GM12892 (cell line): Measurements from ENCODE around the gene CEP350.
"Not testable (repeated sequence)": the region's sequence is repeated elsewhere in the genome, so short reads cannot be mapped to it uniquely, and the experiment has no call there.

Experiments
- DNase-seq: peaks from one replicate; pipeline ENCODE4 v3.0.0; 2011; ENCODE audit not compliant: insufficient read length
- FAIRE-seq: peaks from 2 replicates; lab custom pipeline; 2011; peaks lifted over from hg19 to GRCh38; lab: Jason Lieb, UNC
- POLR2A ChIP-seq: IDR thresholded peaks from 2 replicates; pipeline ENCODE4 v1.6.1; 2011; ENCODE audit warnings: low read depth, low read length, control low read depth
- POLR2AphosphoS5 ChIP-seq: IDR thresholded peaks from 2 replicates; pipeline ENCODE4 v1.6.1; 2011; ENCODE audit warnings: low read depth, low read length, control low read depth
- TAF1 ChIP-seq: IDR thresholded peaks from 2 replicates; pipeline ENCODE4 v1.6.1; 2011; ENCODE audit warnings: low read depth, mild to moderate bottlenecking, control low read depth, low read length, borderline replicate concordance

The CEP350 gene

GRCh38 chr1:180116964-180117763 is 162.6 kb downstream of the CEP350 start:
- no peak for FAIRE-seq
- DNase-seq, result no peak
- no peak for TF ChIP-seq POLR2A
- no peak for TF ChIP-seq TAF1
- 0 out of 2 replicates have a peak, but pooled peaks have one; percentile 10 for TF ChIP-seq POLR2AphosphoS5

DNA sequence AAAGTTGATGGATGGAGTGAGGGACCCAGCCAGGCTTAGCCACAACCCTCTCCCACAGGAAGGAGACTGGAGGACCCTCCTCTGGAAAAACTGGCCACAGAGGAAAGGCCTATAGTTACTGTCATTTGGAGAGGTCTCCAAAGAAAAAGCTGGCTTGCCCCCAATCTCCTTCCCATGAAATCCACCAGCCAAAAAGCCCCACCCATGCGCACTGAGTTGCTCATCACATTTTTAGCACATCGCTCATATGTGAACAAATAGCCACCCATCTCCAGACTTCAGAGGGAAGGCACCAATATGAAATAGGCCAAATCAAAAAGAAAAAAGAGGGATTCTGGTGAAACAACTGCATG is 163.1 kb downstream of the CEP350 start:
- DNase-seq (no peak), FAIRE-seq (no peak)

GRCh38 chr1:180119837-180120236 is 165.2 kb downstream of the CEP350 start:
- TF ChIP-seq POLR2A (no peak), TAF1 (no peak), POLR2AphosphoS5 (no peak)
- no peak for DNase-seq
- FAIRE-seq, result no peak

More for the DNA sequence above, 163.1 kb downstream of the CEP350 start:
- TF ChIP-seq POLR2A, result no peak

- no peak for TF ChIP-seq TAF1
- TF ChIP-seq POLR2A, result no peak
- no peak for TF ChIP-seq POLR2AphosphoS5
Observed at GRCh38 chr1:180123463-180123936, 168.9 kb downstream of the CEP350 start.

GRCh38 chr1:180130651-180131050 is 176.0 kb downstream of the CEP350 start:
- FAIRE-seq (no peak), DNase-seq (no peak)
- no peak for TF ChIP-seq POLR2AphosphoS5
- no peak for TF ChIP-seq TAF1

More at GRCh38 chr1:180123463-180123936, 168.9 kb downstream of the CEP350 start:
- no peak for DNase-seq
- FAIRE-seq, result no peak

DNA sequence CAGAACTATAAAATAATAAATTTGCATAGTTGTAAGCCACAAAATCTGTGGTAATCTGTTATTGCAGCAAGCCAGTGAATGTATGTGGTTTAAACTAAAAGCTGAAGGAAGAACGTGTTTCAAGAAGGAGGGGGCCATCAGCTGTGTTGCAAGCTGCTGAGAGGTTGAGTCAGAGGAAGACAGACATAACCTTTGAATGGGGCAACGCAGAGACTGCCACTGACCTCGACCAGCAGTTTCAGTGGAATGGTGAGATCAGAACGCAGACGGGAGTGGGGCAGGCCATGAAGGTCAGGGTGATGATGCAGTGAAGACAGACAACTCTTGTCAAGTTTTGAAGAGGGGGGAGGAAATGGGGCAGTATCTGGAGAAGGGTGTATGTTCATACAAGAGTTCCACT is 176.9 kb downstream of the CEP350 start:
- DNase-seq (no peak), FAIRE-seq (no peak)
- TF ChIP-seq POLR2AphosphoS5 (no peak), TAF1 (no peak), POLR2A (no peak)

- no peak for FAIRE-seq
- DNase-seq, result no peak
- TF ChIP-seq POLR2A, result no peak
- TF ChIP-seq POLR2AphosphoS5, result no peak
- no peak for TF ChIP-seq TAF1
Observed at GRCh38 chr1:180133193-180133592, 178.6 kb downstream of the CEP350 start.

- not testable (repeated sequence) for FAIRE-seq, DNase-seq
Observed at GRCh38 chr1:180133688-180134087, 179.1 kb downstream of the CEP350 start.

- FAIRE-seq (no peak), DNase-seq (no peak)
- TF ChIP-seq POLR2AphosphoS5 (no peak), POLR2A (no peak), TAF1 (no peak)
Observed at GRCh38 chr1:180135535-180135934, 180.9 kb downstream of the CEP350 start.

DNA sequence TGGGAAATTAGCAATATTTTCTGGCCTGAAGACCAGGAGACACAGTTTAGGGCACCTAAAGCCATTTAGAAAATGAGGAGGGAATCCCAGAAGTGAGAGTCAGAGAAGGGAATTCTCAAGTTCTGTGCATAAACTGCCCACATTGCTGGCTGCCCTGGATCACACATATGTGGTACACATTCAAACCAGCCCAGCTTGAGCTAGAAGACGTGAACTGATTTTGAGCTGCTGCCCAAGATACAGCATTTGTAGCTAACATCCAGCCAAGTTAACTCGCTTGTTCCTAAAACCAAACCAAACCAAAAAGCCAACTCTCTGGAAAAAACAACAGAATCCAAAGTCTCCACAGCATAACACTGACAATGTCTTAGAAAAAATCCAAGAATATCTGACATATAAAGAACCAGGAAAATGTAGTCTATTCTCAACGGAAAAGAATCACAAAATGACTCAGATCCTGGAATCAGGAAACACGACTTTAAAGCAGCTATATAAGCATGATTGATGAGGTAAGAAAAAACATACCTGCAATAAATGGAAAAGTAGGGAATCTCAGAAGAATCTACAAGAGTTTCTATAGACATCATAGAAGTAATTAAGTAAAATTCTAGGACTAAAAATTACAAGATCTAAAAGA is 181.8 kb downstream of the CEP350 start:
- TF ChIP-seq POLR2A, result no peak
- TF ChIP-seq POLR2AphosphoS5, result no peak
- no peak for TF ChIP-seq TAF1
- FAIRE-seq (no peak), DNase-seq (no peak)

GRCh38 chr1:180136968-180137356 is 182.4 kb downstream of the CEP350 start:
- no peak for FAIRE-seq
- TF ChIP-seq POLR2A, result no peak

DNA sequence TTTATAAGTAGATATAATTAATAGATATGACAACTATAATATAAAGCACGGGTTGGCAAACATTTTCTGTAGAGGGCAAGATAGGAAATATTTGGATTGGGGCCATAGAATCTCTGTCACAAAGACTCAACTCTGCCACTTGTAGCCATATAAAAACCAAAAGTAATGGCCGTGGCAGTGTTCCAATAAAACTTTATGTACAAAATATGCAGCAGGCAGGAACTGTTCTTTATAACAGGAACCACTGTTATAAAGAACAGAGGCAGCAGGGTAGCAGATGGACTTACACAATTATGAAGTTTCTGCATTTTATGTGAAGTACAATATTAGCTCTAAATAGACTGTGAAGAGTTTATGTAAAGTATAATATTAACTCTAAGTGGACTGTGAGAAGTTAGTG is 183.2 kb downstream of the CEP350 start:
- DNase-seq, result no peak
- no peak for TF ChIP-seq TAF1
- TF ChIP-seq POLR2AphosphoS5, result no peak
- TF ChIP-seq POLR2A, result no peak
- no peak for FAIRE-seq

More at GRCh38 chr1:180136968-180137356, 182.4 kb downstream of the CEP350 start:
- DNase-seq, result no peak

- FAIRE-seq (no peak), DNase-seq (no peak)
- TF ChIP-seq POLR2A (no peak), TAF1 (no peak), POLR2AphosphoS5 (no peak)
Observed at GRCh38 chr1:180141381-180141934, 186.8 kb downstream of the CEP350 start.
